ENCODE data around the gene WIPF1.

The WIPF1 gene

DNA sequence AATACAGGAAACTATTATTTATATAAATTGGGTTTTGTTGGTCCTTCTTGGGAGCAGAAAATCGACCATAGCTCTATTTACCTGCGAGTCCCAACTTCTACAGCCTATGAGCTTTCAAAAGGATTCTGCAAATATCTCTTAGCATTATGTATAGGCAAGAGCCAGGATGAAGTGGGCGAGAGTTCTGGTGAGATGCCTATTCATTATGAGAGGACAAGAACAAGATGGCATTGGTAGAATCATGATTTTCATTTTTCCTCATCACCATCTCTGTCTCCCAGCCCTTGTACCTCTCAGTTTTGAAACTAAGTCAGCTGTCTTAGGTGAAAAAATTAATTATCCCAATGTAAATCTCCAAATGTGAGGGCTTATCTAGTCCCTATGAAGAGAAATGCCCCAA lies 25.0 kb downstream of the WIPF1 start:
- TF ChIP-seq, protein P1, sequence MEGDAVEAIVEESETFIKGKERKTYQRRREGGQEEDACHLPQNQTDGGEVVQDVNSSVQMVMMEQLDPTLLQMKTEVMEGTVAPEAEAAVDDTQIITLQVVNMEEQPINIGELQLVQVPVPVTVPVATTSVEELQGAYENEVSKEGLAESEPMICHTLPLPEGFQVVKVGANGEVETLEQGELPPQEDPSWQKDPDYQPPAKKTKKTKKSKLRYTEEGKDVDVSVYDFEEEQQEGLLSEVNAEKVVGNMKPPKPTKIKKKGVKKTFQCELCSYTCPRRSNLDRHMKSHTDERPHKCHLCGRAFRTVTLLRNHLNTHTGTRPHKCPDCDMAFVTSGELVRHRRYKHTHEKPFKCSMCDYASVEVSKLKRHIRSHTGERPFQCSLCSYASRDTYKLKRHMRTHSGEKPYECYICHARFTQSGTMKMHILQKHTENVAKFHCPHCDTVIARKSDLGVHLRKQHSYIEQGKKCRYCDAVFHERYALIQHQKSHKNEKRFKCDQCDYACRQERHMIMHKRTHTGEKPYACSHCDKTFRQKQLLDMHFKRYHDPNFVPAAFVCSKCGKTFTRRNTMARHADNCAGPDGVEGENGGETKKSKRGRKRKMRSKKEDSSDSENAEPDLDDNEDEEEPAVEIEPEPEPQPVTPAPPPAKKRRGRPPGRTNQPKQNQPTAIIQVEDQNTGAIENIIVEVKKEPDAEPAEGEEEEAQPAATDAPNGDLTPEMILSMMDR (conservative IDR thresholded peaks at IDR 0.05): no peak
- no peak overlapping the region for H3K27ac ChIP-seq

DNA sequence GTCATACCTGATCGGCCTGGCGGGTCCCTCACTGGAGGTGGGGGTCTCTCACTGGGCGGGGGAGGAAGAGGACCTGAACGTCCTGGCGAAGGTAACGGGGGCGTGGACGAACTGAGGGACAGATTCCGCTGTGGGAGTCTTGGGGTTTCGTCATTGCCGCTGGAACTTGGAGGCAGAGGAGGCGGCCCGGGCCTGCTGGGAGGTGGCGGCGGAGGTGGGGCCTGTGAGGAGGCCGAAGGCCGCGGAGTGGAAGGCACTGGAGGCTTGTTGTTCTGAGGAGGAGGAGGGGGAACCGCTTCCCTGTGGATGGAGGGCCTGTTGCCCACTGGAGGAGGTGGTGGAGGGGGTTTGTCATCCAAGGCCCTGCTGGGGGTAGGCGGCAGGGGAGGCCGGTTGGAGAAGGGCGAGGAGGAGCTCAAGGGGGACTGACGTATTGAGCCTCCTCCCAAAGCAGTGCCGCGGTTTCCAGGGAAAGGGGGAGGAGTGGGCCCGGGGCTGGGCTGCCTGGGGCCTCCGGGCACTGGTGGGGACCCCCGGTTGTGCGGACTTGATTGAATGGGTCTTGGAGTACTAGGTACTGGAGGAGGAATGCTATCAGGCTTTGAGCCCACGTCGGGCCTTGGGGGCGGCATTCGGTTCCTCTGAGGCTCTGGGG lies 25.8 kb downstream of the WIPF1 start:
- TF ChIP-seq, protein P1 (conservative IDR thresholded peaks at IDR 0.05): no peak
- H3K27ac ChIP-seq: no peak overlapping the region

DNA sequence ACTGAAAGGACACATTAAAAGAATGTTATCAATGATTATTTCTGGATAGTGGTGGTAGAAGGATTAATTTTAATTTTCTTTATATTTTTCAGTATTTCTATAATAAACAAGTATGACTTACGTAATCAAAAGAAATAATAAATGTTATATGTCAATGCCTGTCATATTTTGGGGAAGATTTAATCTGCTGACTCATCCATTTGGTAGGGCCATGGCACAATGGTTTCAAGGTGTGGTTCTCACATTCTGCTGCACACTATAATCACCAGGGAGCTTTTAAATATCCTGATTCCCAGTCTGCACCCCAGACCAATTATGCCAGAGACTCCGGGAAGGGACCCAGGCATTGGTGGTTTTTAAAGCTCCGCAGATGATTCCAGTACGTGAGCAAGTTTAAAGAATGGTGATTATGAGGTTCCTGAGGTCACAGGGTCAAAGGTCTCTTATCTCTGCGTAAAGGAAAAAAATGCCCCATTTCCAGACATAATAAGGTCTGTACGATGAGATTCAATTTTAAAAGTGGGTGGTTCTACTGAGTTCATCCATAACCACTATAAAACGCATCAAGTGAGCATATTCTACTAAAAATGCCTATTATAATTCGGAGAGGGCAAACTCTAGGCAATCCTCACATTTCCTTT lies 27.2 kb downstream of the WIPF1 start:
- H3K27ac ChIP-seq: no peak overlapping the region
- TF ChIP-seq, protein P1 (conservative IDR thresholded peaks at IDR 0.05): no peak

DNA sequence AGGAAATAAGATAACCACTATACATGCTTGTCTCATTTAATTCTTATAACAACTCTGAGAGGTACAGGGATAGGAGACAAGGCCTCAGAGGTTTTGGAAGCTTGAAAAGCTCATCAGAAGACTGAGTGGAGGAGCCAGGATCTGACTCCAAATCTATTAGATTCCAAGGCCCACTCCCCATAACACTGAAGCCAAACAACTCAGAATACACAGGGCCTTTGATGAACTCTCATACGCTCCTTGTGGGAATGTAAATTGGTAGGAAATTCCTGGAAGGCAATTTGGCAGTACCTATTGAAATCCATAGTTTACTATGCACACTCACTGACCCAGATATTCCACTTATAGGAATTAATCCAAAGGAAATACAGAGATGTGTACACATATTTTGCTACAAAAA lies 27.9 kb downstream of the WIPF1 start:
- H3K27ac ChIP-seq: no peak overlapping the region

DNA sequence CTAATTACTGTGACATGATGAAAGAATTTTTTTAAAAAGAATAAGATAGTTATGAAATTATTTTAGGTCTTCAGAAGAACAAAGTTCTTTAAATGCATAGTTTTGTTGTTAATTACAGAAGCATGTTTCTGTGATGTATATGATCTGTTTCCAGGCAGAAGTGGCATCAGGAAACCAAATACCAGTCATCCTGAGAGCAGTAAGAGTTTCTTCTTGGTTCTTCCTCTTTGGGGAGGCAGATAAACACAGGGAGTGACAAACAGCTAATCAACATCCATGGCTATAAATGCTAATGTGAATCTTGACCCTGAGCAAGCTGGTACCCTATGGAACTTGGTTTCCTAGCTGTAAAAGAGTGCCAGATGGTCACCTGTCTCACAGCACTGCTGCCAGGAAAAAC lies 29.2 kb downstream of the WIPF1 start:
- no peak overlapping the region for H3K27ac ChIP-seq
- TF ChIP-seq, protein P1 (conservative IDR thresholded peaks at IDR 0.05): no peak

More for the DNA sequence above, 27.9 kb downstream of the WIPF1 start:
- TF ChIP-seq, protein P1 (conservative IDR thresholded peaks at IDR 0.05): no peak

DNA sequence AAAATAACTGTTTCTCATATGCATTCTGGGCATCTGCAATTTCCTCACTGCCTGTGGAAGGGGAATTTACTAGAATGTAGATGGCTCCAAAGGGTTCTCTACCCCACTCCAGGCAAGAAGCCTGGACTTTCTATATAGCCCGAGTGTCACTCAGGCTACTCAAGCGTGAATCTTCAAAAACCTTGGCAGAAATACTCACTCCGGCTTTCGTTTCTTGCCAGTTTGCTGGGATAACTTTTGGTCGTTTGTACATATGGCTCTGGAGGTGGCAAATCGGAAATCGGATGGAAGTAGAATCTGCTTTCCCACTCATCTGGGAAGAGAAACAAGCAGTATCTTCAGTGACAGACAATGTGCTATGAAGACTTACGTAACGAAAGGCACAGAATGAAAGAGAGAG lies 30.7 kb downstream of the WIPF1 start:
- no peak overlapping the region for H3K27ac ChIP-seq
- TF ChIP-seq, protein P1 (conservative IDR thresholded peaks at IDR 0.05): no peak

DNA sequence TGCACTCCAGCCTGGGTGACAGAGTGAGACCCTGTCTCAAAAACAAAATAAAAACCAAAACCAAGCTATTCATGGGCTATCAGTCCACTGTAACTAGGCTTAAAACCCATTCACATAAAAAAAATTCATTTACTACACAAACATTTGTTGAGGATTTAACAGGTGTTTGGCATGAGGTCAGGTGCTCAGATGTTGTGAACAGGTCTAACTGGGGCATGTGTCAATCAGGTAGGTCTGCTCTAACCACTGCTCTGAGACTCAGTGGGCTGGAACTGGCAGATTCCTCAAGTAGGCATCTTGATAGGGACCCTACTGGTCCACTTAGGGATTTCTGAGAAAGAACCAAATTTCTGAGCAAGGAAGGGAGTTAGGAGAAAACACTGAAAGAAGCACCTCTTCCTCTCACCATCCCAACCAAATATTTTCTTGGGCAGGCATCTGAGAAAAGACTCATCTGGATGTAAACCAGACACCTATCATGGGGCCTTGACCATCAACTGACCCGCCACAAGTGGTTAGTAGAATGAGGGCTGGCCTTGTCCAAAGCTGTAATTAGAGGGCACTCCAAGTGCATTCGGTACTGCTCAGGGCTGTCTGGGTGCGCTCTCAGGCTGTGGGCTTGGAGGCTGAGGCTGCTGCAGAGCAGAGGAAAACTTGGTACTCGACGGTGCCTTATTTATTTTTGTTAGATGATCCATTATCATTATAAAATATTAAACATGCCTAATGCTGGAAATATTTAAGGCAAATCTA lies 33.9 kb downstream of the WIPF1 start:
- no peak overlapping the region for H3K27ac ChIP-seq
- TF ChIP-seq, protein P1 (conservative IDR thresholded peaks at IDR 0.05): no peak

Data from VCaP (cell line).